Type B pancreatic cell (in vitro differentiated cells): Measurements from ENCODE around the gene RGS7BP. TPM values are rescaled to one million over a fixed set of nuclear protein-coding genes. Genes with fewer than 3 reads are reported as not detected.

Experiments
- DNase-seq: peaks from one replicate; pipeline ENCODE4 v3.0.0; 2021; ENCODE audit warnings: mixed read lengths; ENCODE audit not compliant: unreplicated experiment; ENCODE audit errors: extremely low spot score
- H3K27ac Mint-ChIP-seq: 2 replicates; pipeline ENCODE4 v1.8.0; 2021; ENCODE audit warnings: mild to moderate bottlenecking, mixed read lengths
- H3K27me3 Mint-ChIP-seq: 2 replicates; pipeline ENCODE4 v1.8.0; 2021; ENCODE audit warnings: mixed read lengths
- H3K36me3 Mint-ChIP-seq: 2 replicates; pipeline ENCODE4 v1.8.0; 2021; ENCODE audit warnings: mixed read lengths
- H3K4me1 Mint-ChIP-seq: one replicate; pipeline ENCODE4 v1.8.0; 2021; ENCODE audit warnings: mixed read lengths; ENCODE audit not compliant: unreplicated experiment
- H3K4me3 Mint-ChIP-seq: 2 replicates; pipeline ENCODE4 v1.8.0; 2021; ENCODE audit warnings: mild to moderate bottlenecking, mixed read lengths
- H3K9me3 Mint-ChIP-seq: 2 replicates; pipeline ENCODE4 v1.8.0; 2021; ENCODE audit warnings: mixed read lengths
- CTCF ChIP-seq: fragments of 200-600 bp; sonication (generic); conservative IDR thresholded peaks from 2 replicates; pipeline ENCODE4 v1.5.0; 2021; ENCODE audit warnings: antibody characterized with exemption, mild to moderate bottlenecking
- total RNA-seq: library from RNA; stranded (reverse); gene quantifications from 2 replicates; pipeline ENCODE4 v1.2.1, GENCODE V29; 2021; ENCODE audit warnings: low replicate concordance

RGS7BP gene
- total RNA-seq, 1 donor from 2014 or later = 2.0 TPM

- no peak for TF ChIP-seq CTCF
- DNase-seq = no peak
- Mint-ChIP-seq H3K27me3 (no peaks in the 10 kb centered on the region), H3K36me3 (no peaks in the 10 kb centered on the region), H3K27ac (no peak overlapping the region), H3K4me1 (peaks cover 10% of the 10 kb centered on the region), H3K4me3 (no peak overlapping the region), H3K9me3 (peaks cover 10% of the 10 kb centered on the region)
These were observed 148.7 kb downstream of the RGS7BP start for GRCh38 chr5:64654561-64654938.

GRCh38 chr5:64655596-64655995, 149.8 kb downstream of the RGS7BP start:
- H3K4me1 Mint-ChIP-seq = peaks cover 10% of the 10 kb centered on the region
- H3K36me3 Mint-ChIP-seq = no peaks in the 10 kb centered on the region
- no peak overlapping the region for H3K27ac Mint-ChIP-seq
- no peak for DNase-seq
- H3K4me3 Mint-ChIP-seq = no peak overlapping the region
- peaks cover 10% of the 10 kb centered on the region for H3K9me3 Mint-ChIP-seq
- no peak for TF ChIP-seq CTCF
- no peaks in the 10 kb centered on the region for H3K27me3 Mint-ChIP-seq

- Mint-ChIP-seq H3K36me3 (no peaks in the 10 kb centered on the region), H3K27me3 (no peaks in the 10 kb centered on the region), H3K27ac (no peak overlapping the region)
These were observed 153.5 kb downstream of the RGS7BP start for GRCh38 chr5:64659289-64659688.

More at GRCh38 chr5:64659289-64659688, 153.5 kb downstream of the RGS7BP start:
- no peak for TF ChIP-seq CTCF
- Mint-ChIP-seq H3K9me3 (no peaks in the 10 kb centered on the region), H3K4me3 (no peak overlapping the region), H3K4me1 (peaks cover 4% of the 10 kb centered on the region)
- no peak for DNase-seq

Other genes starting within 250 kb of the RGS7BP start
- 0.63 TPM in 1 of 2 replicates, not detected in the other for gene SHISAL2B, start 184.5 kb downstream of the RGS7BP start, total RNA-seq